HK-2 (cell line): Measurements from ENCODE around the gene NOL6.
"Not testable (repeated sequence)": the region's sequence is repeated elsewhere in the genome, so short reads cannot be mapped to it uniquely, and the experiment has no call there.

Source experiments
- DNase-seq: peaks from one replicate; pipeline ENCODE4 v3.0.0-alpha.2; 2018; ENCODE audit not compliant: unreplicated experiment

The NOL6 gene

GRCh38 chr9:33471361-33471760 lies 2.4 kb downstream of the NOL6 start:
- no peak for DNase-seq

GRCh38 chr9:33469891-33470290 lies 3.8 kb downstream of the NOL6 start:
- no peak for DNase-seq

- no peak for DNase-seq
These were observed 4.7 kb downstream of the NOL6 start for GRCh38 chr9:33468797-33469621.

GRCh38 chr9:33468215-33468730 lies 5.5 kb downstream of the NOL6 start:
- no peak for DNase-seq

- DNase-seq, result no peak
These were observed 6.2 kb downstream of the NOL6 start for GRCh38 chr9:33467526-33467925.

- DNase-seq, result peak; percentile 51
These were observed 6.9 kb downstream of the NOL6 start for GRCh38 chr9:33466565-33467495.

- DNase-seq, result no peak
These were observed 7.8 kb downstream of the NOL6 start for GRCh38 chr9:33465596-33466564.

- DNase-seq, result no peak
These were observed 8.6 kb downstream of the NOL6 start for GRCh38 chr9:33465096-33465495.

GRCh38 chr9:33464045-33464636 lies 9.6 kb downstream of the NOL6 start:
- DNase-seq, result no peak

GRCh38 chr9:33463151-33463550 lies 10.6 kb downstream of the NOL6 start:
- no peak for DNase-seq

GRCh38 chr9:33461492-33461891 lies 12.2 kb downstream of the NOL6 start:
- no peak for DNase-seq

- DNase-seq, result no peak
These were observed 12.9 kb downstream of the NOL6 start for GRCh38 chr9:33460854-33461253.

GRCh38 chr9:33459115-33459514 lies 14.6 kb downstream of the NOL6 start:
- DNase-seq, result no peak

GRCh38 chr9:33458444-33458843 lies 15.3 kb downstream of the NOL6 start:
- DNase-seq, result peak; percentile 33

- DNase-seq, result no peak
These were observed 17.8 kb downstream of the NOL6 start for GRCh38 chr9:33455945-33456344.

GRCh38 chr9:33455456-33455855 lies 18.3 kb downstream of the NOL6 start:
- DNase-seq, result not testable (repeated sequence)

GRCh38 chr9:33454661-33455026 lies 19.1 kb downstream of the NOL6 start:
- not testable (repeated sequence) for DNase-seq

- DNase-seq, result no peak
These were observed 19.6 kb downstream of the NOL6 start for GRCh38 chr9:33453999-33454660.

- DNase-seq, result no peak
These were observed 20.4 kb downstream of the NOL6 start for GRCh38 chr9:33453286-33453860.

GRCh38 chr9:33452828-33453271 lies 20.9 kb downstream of the NOL6 start:
- peak; percentile 75 for DNase-seq
